LNCaP clone FGC (cell line): ENCODE results near the gene CELF4.

Source experiments
- DNase-seq: peaks from one replicate; pipeline ENCODE4 v3.0.0-alpha.2; 2011; ENCODE audit warnings: low read depth
- H3K4me3 ChIP-seq: 2 replicates; pipeline ENCODE4 v1.5.1; 2011; ENCODE audit warnings: mild to moderate bottlenecking, low read depth, low read length, control low read depth
- TF ChIP-seq, protein P1 (sequence below): IDR thresholded peaks from 2 replicates; pipeline ENCODE4 v1.5.1; 2012; ENCODE audit warnings: mild to moderate bottlenecking; ENCODE audit not compliant: control insufficient read depth, insufficient read depth; ENCODE audit errors: extremely low read depth

Gene CELF4

DNA sequence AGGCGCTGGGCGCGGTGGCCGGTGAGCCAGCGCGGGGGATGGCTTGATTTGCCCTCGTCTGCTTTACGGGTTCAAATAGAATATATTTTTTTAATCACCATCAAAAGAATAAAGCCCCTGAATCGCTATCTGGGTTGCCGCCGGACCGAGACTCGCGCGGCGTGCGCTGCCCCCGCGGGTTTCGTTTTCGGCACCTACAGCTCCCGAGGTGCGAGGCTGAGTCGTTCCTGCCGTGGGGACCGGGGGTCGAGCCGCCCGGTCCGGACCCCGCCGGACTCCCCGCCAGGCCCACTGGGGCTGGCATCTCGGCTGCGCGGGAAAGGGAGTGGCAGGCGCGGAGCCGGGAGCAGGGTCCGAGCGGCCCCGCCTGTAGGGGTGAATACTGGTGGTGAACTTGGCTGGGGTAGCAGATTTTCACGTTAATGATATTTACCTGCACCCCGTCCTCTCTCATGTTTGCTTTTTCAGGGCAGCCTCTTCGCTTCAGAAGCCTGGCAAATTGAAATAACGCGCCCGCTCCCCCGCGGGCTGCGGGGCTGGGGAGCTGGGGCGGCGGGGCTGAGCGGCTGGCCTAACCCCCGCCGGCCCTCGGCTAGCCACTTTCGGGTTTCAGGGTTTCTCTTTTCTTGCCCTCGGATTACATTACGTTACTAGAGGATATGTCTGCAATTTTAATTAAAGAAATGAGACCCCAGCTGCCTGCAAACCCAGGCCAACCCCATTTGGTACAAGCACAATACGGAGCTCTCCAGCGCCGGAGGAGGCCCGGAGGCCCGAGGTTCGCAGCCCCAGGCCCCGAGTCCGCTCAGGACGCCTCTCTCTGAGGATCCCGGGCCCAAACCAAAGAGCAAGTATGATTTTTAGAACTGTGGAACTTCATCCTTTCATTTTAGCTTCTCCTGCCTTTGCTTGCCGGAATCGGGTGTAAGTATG is 1.7 kb upstream of the CELF4 start:
- H3K4me3 ChIP-seq: peak overlapping the region; percentile 53
- no peak for DNase-seq
- TF ChIP-seq, protein P1, sequence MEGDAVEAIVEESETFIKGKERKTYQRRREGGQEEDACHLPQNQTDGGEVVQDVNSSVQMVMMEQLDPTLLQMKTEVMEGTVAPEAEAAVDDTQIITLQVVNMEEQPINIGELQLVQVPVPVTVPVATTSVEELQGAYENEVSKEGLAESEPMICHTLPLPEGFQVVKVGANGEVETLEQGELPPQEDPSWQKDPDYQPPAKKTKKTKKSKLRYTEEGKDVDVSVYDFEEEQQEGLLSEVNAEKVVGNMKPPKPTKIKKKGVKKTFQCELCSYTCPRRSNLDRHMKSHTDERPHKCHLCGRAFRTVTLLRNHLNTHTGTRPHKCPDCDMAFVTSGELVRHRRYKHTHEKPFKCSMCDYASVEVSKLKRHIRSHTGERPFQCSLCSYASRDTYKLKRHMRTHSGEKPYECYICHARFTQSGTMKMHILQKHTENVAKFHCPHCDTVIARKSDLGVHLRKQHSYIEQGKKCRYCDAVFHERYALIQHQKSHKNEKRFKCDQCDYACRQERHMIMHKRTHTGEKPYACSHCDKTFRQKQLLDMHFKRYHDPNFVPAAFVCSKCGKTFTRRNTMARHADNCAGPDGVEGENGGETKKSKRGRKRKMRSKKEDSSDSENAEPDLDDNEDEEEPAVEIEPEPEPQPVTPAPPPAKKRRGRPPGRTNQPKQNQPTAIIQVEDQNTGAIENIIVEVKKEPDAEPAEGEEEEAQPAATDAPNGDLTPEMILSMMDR: no peak

DNA sequence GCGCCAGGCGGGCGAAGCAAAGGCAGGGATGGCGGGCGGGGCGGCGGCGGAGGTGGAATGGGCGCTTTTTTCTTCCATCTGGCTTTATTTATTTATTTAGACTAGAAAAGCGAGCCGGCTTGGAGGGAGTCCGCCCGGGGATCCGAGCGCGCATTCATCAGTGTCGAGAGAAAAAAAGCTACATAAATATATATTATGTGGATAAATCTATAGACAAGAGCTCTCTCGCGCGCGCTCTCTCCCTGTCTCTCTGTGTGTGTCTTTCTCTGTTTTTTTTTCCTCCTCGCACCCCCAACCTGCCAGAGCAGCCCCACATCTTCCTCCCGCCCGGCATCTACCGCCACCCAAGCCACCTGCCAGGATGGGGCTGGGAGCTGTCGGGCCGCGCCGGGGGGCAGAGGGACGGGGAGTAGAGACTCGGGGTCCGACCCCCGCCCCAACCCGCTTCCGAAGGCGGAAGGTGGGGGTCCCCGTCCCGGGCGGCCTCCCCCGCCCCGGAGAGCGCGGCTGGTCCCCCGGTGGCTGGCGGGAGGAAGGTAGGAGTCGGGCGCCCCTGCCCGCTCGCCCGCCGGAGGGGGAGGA is 972 bp upstream of the CELF4 start:
- DNase-seq: no peak
- peak overlapping the region; percentile 53 for H3K4me3 ChIP-seq

DNA sequence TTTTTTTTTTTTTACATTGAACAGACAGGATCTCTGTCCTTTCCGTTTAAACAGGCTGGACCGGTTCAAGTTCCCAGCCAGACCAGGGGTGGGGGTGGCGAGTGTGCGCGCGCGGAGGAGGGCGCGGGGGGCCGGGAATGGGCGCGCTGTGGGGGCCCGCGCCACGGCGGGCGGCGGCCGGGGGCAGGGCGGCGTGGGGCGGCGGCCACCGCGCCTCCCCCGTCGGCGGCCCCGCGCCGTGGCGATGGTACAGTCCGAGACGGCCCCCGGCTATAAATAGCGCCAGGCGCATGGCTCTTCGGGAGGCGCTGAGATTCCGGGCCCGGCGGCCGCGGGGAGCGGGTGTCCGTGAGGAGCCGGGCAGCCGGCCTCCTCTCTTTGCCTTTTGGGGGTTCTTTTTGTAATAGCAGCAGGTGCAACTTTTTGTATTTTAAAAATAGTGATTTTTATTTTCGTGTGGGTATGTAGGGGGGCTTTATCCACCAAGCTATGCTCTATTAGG is 430 bp upstream of the CELF4 start:
- DNase-seq: no peak
- peak overlapping the region; percentile 58 for H3K4me3 ChIP-seq
- TF ChIP-seq, protein P1: no peak

More for the DNA sequence above, 972 bp upstream of the CELF4 start:
- TF ChIP-seq, protein P1: no peak

DNA sequence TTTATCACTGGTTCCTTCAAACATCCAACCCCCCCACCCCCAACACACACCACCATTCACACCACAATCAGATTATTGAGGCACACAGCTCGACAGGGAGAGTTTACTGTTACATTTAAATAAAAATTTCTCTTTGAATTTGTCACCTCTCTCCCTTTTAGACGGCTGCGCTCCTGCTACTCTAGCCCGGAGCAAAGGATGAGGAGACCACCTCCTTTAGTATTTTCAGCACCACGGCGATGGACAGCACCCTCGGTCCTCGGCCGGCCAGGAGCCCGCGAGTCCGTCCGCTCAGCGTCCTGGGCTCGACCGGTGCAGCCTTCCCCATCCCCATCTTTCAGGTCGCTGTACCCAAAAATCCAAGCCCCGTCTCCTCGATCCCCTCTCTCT is 892 bp downstream of the CELF4 start:
- DNase-seq: no peak
- H3K4me3 ChIP-seq: no peak overlapping the region
- TF ChIP-seq, protein P1: no peak

DNA sequence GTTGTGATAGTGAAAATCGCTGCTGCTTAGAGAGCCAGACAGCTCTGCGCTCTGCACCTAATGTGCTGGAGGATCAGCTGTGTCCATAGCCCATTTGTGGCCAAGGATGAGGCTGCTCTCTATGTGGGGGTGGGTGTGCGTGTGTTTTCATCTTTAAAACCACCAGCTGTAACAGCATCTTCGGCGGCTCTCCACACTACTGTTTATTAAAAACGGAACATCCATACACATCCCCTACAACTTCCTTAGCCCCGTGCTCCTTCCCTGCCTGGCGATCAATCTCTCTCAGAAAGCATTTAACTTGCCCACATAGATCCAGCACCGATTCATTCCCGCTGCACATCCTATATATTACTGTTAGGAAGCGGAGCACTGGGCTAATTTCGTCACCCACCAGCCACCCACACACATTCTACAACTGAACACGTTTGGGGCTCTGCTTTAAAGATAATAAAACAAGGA is 1.6 kb downstream of the CELF4 start:
- H3K4me3 ChIP-seq: no peak overlapping the region
- TF ChIP-seq, protein P1: no peak
- no peak for DNase-seq

DNA sequence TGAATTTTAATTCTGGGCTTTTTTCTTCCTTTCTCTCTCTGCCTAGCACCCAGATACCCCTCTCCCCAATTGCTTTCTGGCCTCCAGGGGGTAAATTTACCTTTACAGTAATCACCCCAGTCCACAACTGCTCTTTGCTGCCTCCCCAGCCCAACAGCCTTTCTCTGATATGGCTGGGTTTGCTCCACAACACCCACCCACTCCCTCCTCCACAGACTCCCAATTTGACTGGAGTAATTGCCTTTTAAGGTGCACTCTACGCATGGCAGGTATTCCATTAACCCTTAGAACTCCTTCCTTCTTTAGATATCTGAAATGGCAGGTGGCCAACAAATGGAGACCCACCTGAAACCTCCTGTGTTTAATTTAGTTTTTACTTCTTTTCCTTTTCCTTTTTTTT is 3.6 kb downstream of the CELF4 start:
- no peak for DNase-seq
- TF ChIP-seq, protein P1: no peak

More for the DNA sequence above, 3.6 kb downstream of the CELF4 start:
- no peak overlapping the region for H3K4me3 ChIP-seq
